ENCODE data around the gene CAMSAP2. TPM values are rescaled to one million over a fixed set of nuclear protein-coding genes. Genes with fewer than 3 reads are reported as not detected.

CAMSAP2 gene
- total and polyA plus RNA-seq, 2 donors (not counting 3 experiments of a cell fraction or from before 2014, with no cell fraction given), result 6.7 to 45.5 TPM

DNA sequence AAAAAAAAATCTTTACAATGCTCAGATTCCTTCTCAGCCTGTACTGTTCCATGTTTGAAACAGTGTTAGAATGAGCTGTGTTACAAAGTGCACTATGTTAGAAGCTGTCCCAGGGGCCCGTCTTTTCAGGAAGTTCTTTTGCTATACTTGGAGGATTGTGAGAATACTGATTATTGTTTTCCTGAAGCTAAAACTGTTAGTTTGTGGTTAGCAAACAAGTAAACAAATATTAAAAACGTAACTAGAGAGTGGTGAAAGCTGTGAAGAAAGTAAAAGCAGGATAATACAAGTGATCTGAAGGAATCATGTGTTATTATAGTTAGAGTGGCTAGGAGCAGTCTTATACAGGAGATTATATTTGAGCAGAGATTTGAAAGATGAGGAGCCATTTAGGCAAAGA, 35.6 kb downstream of the CAMSAP2 start:
- FAIRE-seq (no peak), DNase-seq (ENCODE audit: low read depth, low spot score) (no peak)
- H3K4me1 ChIP-seq (ENCODE audit: control insufficient read depth, extremely low read depth, insufficient read depth, low read length), result peaks cover 19% of the 10 kb centered on the region
- no peak overlapping the region for H3K4me2 ChIP-seq (ENCODE audit: insufficient read depth, low read length)
- H4K20me1 ChIP-seq (replicated peaks; ENCODE audit: control insufficient read depth, extremely low read depth, insufficient read depth, low read length), result peaks cover 9% of the 10 kb centered on the region
- TF ChIP-seq, protein P1, sequence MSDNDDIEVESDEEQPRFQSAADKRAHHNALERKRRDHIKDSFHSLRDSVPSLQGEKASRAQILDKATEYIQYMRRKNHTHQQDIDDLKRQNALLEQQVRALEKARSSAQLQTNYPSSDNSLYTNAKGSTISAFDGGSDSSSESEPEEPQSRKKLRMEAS (IDR thresholded peaks at IDR 0.05; ENCODE audit: insufficient read depth, insufficient read length), result no peak
- TF ChIP-seq, protein P2, sequence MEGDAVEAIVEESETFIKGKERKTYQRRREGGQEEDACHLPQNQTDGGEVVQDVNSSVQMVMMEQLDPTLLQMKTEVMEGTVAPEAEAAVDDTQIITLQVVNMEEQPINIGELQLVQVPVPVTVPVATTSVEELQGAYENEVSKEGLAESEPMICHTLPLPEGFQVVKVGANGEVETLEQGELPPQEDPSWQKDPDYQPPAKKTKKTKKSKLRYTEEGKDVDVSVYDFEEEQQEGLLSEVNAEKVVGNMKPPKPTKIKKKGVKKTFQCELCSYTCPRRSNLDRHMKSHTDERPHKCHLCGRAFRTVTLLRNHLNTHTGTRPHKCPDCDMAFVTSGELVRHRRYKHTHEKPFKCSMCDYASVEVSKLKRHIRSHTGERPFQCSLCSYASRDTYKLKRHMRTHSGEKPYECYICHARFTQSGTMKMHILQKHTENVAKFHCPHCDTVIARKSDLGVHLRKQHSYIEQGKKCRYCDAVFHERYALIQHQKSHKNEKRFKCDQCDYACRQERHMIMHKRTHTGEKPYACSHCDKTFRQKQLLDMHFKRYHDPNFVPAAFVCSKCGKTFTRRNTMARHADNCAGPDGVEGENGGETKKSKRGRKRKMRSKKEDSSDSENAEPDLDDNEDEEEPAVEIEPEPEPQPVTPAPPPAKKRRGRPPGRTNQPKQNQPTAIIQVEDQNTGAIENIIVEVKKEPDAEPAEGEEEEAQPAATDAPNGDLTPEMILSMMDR (IDR thresholded peaks at IDR 0.05; ENCODE audit: extremely low read depth in 1 of 2, insufficient read depth in 1 of 2, low read depth in 1 of 2, low read length in 2 of 2), result no peak
- no peak for TF ChIP-seq EZH2 (IDR thresholded peaks at IDR 0.05; ENCODE audit: borderline replicate concordance, low read depth, low read length, severe bottlenecking)
- no peak for TF ChIP-seq FOS (IDR thresholded peaks at IDR 0.05; ENCODE audit: borderline replicate concordance, insufficient read depth, low read length)
- H3K4me3 ChIP-seq (replicated peaks in 1 of 3; ENCODE audit: insufficient read depth in 1 of 3, low read depth in 1 of 3, low read length in 3 of 3), result no peak overlapping the region
- no peak overlapping the region for H2AFZ ChIP-seq (ENCODE audit: low read depth, low read length)
- no peak overlapping the region for H3K9ac ChIP-seq (replicated peaks; ENCODE audit: extremely low read depth, insufficient read depth, low read length)
- H3K27ac ChIP-seq (ENCODE audit: insufficient read depth, low read depth, low read length), result no peak overlapping the region
- ChIA-PET POLR2A (no interaction called here), CTCF (interaction anchor here (1.0 to 7.2 kb wide), 6 partner anchors 8 to 215 kb away, joined by 3 to 38 read pairs (median 3); no protein-coding TSS in a partner anchor)
- dilution Hi-C loops (cut with MboI; ENCODE audit: extremely low pct_ligation_motif_present, low sequenced_read_pairs), result no loop called here
- no peaks in the 10 kb centered on the region for H3K9me3 ChIP-seq (replicated peaks; ENCODE audit: control insufficient read depth, insufficient read depth, low read length)
- H3K9me1 ChIP-seq (replicated peaks; ENCODE audit: control insufficient read depth, extremely low read depth, insufficient read depth, low read length), result peaks cover 2% of the 10 kb centered on the region
- no TSS peak for BruUV-seq (replicated peaks)
- intact Hi-C loops (cut with micrococcal nuclease), result no loop called here
- peaks cover 67% of the 10 kb centered on the region for H3K79me2 ChIP-seq (ENCODE audit: control insufficient read depth, insufficient read depth, low read length)
- H3K27me3 ChIP-seq (ENCODE audit: control insufficient read depth in 2 of 2, insufficient read depth in 2 of 2, low read length in 2 of 2), result no peaks in the 10 kb centered on the region
- peaks cover 0 to 6% of the 10 kb centered on the region in 2 experiments for H3K36me3 ChIP-seq (ENCODE audit: control insufficient read depth in 2 of 2, extremely low read depth in 1 of 2, insufficient read depth in 2 of 2, low read length in 2 of 2)

All from endothelial cell of umbilical vein (primary cell).